ENCODE data around the gene ANKS1B.
A peak's percentile ranks its signal among the peaks of the same experiment; 100 is the strongest.

ANKS1B gene

GRCh38 chr12:99002156-99002555 lies 982.6 kb downstream of the ANKS1B start:
- H3K4me3 ChIP-seq (ENCODE audit: low read depth, low read length): no peak overlapping the region
- no peak for DNase-seq (ENCODE audit: low read depth)
- TF ChIP-seq CTCF (conservative IDR thresholded peaks at IDR 0.05; ENCODE audit: low read depth, low read length): no peak

DNA sequence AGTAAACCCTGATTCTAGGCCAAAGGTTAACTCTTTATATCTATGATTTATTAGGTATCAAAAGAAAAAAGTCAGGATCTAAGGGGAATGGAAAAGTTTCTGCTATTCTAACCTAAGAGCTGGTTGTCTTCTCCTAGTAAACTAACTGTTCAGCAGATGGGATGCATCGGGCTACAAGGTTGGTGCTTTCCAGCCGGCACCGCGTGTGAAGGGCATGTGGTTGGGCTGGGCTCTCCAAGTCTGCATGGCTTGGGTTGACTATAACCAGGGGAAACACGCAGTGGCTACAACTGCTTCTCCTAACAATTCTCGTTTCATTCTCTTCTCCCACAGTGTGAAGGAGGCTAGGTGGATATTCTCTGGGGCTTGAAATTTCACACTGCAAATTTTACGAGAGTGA lies 985.2 kb downstream of the ANKS1B start:
- no peak for DNase-seq (ENCODE audit: low read depth)
- TF ChIP-seq CTCF (conservative IDR thresholded peaks at IDR 0.05; ENCODE audit: low read depth, low read length): no peak

DNA sequence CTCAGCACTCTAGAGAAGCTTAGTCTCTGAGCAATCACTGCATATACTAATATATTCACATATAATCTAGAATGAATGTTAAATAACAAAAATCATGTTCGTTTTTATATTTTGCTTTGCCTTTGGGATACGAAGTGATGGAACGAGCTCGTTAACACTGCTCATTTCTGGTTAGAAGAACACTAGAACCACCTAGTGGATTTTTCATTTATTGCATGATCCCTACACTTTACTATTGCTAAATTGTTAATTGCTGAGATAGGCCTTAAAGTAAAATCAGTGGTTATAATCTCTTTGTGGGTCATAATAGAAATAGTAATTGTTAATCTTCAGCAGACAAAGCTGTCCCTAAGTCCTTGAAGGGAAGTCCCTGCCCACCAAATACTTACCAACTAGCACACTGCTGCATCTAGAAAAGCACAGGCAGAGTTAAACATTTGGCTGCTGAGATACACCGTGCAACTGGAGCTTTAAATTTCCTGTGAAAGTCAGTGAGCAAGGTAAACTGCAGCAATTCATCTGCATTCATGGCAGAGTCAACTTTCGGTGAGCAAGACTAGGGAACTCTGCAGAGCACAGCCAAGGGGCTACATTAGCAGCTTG lies 985.9 kb downstream of the ANKS1B start:
- H3K4me3 ChIP-seq (ENCODE audit: low read depth, low read length): no peak overlapping the region
- peak; percentile 68 for TF ChIP-seq CTCF (conservative IDR thresholded peaks at IDR 0.05; ENCODE audit: low read depth, low read length)
- peak; percentile 68 for DNase-seq (ENCODE audit: low read depth)

More for the DNA sequence above, 985.2 kb downstream of the ANKS1B start:
- H3K4me3 ChIP-seq (ENCODE audit: low read depth, low read length): no peak overlapping the region

GRCh38 chr12:98997899-98998298 lies 986.8 kb downstream of the ANKS1B start:
- no peak for DNase-seq (ENCODE audit: low read depth)
- no peak for TF ChIP-seq CTCF (conservative IDR thresholded peaks at IDR 0.05; ENCODE audit: low read depth, low read length)
- no peak overlapping the region for H3K4me3 ChIP-seq (ENCODE audit: low read depth, low read length)

GRCh38 chr12:98990648-98991047 lies 994.1 kb downstream of the ANKS1B start:
- no peak for TF ChIP-seq CTCF (conservative IDR thresholded peaks at IDR 0.05; ENCODE audit: low read depth, low read length)
- no peak overlapping the region for H3K4me3 ChIP-seq (ENCODE audit: low read depth, low read length)
- no peak for DNase-seq (ENCODE audit: low read depth)

GRCh38 chr12:98985156-98985555 lies 999.6 kb downstream of the ANKS1B start:
- TF ChIP-seq CTCF (conservative IDR thresholded peaks at IDR 0.05; ENCODE audit: low read depth, low read length): no peak
- no peak for DNase-seq (ENCODE audit: low read depth)
- no peak overlapping the region for H3K4me3 ChIP-seq (ENCODE audit: low read depth, low read length)

DNA sequence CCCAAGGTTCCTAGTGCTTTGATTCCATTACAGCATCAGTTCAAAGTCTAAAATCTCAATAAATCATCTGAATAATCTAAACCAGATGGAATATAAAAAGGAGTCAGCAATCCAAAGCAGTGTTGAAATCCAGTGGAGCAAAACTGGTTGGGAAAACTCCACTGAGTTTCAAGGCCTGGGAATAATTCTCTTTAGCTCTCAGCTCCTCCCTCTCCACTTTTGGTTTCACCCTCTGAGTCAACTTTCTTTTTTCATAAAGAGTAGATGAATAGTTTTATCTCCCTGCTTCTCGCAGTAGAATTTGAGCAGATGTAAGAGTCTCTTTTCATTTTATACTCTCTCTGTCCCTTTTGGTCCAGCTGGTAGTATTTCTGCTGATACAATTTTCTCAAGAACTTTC lies 1001.1 kb downstream of the ANKS1B start:
- DNase-seq (ENCODE audit: low read depth): no peak
- no peak overlapping the region for H3K4me3 ChIP-seq (ENCODE audit: low read depth, low read length)
- TF ChIP-seq CTCF (conservative IDR thresholded peaks at IDR 0.05; ENCODE audit: low read depth, low read length): no peak

Measured in choroid plexus epithelial cell (primary cell).